ENCODE results near the gene PDPN.

Gene PDPN

DNA sequence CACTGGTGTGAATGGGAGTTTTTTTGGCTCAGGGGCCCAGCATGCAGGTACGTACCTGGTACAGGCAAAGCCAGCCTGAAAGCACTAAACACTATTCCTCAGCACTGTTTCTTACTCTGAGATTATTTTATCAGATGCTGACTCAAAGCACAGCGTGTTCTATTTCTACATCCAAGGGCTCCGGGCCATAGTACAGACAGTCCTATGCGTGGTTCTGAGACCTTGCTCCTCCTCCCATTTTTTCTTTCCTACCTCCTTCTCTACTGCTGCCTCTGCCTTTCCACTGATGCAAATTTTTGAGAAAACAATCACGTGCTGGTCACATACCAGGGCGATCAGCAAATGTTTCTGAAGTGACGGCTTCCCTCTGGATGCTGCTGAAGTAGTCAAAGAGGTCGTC lies 36.3 kb downstream of the PDPN start:
- no peak for DNase-seq

DNA sequence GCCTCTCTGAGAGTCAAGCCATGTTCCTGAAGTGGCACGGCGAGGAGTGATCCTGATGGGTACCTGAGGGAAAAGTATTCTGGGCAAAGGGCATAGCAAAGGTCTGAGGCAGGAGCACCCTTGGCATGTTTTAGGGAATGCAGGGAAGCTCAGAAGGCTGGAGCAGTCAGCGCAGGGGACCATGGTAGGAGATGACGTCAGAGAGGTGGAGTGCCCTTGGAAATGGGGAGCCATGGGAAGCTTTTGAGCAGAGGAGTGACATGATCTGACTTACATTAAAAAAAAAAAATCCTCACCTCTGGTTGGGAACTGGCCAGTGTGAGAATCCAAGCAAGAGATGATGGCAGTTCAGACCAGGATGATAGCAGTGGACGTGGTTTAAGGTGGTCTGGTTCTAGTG lies 37.2 kb downstream of the PDPN start:
- no peak for DNase-seq

DNA sequence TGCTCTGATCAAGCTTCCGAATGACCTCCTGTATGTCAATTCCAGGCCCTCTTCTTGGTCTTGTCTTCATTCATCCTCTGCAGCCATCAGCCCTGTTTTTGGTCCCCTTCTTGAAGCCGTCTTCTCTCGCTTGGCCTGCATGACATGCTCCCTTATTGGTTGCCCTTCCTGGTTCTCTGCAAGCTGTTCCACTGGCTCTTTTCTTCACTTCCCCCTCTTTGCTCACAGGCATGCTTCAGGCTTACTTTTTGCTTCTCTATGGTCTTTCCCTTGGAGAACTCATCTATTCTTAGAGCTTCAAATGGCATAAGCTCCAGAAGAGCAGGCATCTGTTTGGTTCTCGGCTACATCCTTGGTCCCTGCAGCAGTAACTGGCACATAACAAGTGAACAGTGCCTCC lies 38.8 kb downstream of the PDPN start:
- DNase-seq, result no peak

DNA sequence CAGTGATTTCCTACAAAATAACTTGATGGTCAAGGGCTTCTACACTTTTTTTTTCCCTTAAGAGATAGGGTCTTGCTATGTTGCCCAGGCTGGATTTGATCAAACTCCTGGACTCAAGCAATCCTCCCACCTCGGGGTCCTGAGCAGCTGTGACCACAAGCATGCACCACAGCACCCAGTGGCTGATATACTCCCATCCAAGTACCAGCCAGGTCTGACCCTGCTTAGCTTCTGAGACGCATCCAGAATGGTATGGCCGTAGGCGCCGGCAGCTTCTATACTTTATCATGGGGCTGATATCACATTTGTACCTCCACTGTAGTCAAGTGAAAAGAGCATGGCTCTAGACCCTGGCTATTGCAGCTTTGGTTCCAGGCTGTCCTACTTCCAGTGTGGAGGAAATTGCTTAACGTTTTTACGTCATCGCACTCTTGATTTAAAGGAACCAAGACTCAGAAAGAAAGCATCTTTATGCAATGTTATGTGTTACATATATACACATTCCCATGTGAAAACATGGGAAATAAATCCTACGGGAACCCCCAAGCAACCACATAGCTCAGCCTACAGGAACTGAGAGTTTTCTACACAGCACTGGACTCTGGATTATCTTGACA lies 39.5 kb downstream of the PDPN start:
- no peak for DNase-seq

DNA sequence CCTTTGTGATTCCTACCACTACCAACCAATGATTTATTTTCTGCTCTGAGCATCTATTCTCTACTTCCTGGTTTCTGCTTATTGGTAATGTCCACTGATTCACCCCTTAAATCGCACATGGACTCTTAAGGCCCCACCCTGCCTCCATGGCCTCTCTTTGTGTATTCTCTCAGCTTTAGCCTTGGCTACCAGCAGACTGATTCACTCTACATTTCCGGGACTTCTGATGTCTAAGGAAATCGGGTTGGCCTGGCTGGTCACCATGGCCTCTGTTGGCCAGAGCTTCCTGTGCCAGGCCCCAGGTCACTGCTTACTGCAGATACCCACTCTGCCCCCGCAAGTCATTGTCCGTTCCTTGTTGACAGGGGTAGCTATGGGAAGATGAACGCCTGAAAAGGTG lies 40.9 kb downstream of the PDPN start:
- no peak for DNase-seq

DNA sequence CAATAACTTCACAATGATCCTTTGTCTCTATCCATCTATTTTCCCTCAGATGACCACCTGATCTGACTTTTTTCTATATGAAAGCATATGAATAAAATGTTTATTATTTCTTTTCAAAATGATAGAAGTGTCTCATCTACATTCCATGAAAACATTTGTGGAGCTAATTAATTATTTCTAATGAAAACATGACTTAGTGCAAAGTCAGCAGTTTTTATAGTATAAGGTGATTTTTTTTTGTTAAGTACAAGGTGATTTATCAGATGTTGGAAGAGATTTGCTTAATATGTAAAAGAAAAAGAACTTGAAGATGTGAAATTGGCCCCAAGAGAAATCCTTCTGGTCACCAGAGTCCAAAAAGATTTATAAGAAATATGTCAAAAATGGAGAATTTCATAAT lies 43.5 kb downstream of the PDPN start:
- no peak for DNase-seq

DNA sequence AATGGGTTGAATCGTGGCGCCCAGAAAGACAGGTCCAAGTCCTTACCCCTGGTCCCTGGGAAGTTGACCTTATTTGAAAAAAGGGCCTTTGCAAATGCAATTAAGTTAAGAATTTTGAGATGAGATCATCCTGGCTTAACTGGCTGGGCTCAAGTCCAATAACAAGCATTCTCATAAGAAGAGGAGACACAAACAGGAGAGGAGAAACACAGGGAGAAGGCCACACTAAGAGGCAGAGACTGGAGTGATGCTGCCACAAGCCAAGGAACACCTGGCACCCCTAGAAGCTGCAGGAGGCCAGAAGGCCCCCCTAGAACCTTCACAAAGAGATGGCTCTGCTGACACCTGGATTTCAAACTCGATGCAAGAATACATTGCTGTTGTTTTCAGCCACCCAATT lies 44.6 kb downstream of the PDPN start:
- no peak for DNase-seq

DNA sequence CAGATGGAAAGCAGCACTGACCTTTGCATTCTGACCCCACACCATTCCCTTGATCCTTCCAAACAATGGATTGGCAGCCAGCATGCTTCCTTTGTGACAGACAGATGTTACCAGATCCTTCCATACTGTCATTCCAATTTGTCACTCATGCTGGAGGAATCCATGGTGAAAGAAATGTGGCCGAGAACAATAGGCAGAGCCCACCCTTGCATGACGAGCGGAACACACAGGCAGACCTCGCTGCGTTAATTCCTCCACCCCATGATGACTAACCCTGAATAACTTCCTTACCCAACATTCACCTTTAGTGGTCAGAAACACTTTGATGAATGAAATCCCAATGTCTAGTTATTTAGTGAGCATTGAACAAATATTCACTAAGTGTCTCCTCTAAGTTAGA lies 45.1 kb downstream of the PDPN start:
- no peak for DNase-seq

DNA sequence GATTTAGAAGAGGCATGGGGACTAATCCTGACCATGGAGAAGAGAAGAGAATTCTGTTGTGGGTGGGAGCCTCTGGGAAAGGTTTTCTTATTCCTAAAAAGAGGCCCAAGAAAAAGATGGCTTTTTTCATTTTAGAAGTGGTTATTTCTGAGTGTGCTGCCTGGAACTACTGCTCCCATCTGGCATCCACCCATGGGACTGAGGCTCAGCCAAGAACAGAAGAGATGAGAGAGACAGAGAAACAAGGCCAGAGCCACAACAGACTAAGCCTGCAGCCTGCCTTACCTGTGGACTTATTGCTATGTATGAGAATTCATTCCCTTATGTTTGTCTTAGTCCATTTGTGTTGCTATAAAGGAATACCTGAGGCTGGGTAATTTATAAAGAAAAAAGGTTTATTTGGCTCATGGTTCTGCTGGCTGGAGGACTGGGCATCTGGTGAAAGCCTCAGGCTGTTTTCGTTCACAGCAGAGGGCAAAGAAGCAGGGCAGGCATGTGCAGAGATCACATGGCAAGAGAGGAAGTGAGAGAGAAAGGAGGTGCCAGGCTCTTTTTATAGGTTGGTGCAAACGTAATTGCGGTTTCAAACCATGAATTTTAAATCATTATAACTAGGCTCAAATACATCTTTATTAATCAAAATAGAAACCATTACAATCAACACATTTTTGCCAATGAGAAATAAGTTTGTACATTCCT lies 58.8 kb downstream of the PDPN start:
- no peak for DNase-seq

DNA sequence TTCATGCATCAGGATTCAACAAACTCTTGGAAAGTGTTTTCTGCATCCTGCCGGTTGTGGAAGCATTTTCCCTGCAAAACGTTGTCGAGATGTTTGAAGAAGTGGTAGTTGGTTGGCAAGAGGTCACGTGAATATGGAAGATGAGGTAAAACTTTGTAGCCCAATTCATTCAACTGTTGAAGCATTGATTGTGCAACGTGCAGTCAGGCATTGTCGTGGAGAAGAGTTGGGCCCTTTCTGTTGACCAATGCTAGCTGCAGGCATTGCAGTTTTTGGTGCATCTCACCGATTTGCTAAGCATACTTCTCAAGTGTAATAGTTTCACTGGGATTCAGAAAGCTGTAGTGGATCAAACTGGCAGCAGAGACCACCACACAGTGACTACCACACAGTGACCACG lies 59.4 kb downstream of the PDPN start:
- DNase-seq, result no peak

DNA sequence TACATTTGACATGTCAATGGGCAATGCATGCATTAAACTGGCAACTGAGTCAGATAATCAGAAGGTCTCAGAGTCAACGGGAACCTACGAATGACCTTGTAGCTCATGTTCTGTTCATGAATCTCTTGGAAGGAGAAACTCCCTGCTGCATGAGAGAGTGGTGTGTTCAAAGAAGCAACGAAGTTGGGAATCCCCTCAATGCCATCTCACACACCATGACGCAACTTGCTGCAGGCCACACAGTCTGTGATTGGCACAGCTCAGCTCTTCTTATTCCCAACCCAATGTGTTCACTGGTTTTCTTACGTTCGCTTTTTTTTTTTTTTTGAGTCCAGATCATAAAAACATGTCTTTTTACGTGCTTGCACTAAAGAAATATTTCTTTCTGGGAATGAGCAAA lies 62.9 kb downstream of the PDPN start:
- DNase-seq, result no peak

DNA sequence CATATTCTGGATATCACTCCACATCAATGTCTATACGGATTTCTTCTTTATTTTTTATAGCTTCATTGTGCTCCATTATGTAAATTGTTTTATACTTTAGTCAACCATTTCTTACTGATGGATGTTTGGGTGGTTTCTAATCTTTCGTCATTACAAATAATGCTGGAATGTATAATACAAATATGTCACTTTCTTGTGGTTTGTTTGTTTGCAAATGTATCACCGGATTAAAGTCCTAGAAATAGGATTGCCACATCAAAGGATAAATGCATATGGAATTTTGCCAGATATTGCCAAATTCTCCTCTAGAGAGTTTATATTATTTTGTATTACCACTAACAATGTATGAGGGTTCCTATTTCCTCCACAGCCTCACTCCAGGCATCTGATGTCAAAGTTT lies 67.6 kb downstream of the PDPN start:
- no peak for DNase-seq

DNA sequence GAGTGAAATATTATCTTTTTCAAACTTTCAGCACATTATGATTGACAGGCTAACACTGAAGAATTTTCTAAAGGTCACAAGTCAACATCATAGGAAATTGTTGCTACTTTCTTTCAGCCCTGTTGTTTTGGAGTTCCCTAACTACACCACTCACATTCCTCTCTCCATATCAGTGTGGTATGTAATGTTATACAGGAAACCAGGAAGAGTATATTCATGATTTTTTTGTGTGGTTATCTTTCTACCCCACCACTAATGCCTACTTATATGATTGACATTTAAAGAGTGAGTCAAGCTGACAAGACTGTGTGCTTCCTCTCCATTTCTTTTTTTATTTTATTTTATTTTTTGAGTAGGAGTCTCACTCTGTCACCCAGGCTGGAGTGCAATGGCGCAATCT lies 68.6 kb downstream of the PDPN start:
- no peak for DNase-seq

DNA sequence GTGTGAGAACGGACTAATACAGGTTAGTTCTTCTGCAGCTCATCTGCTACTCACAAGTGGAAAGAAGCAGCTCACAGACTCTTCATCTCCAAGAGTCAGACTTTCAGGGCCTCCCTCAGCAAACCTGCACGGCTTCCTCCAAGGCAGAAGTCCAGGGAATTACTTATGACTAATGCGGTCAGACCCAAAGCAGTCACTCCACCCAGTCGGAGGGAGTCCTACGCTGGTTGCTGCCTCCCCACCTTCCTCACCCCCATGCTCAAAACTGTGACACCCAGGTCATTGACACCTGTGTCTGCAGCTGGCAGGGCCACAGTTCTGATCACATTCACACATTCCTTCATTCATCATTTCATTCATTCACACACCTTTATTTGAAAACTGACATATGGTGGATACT lies 77.9 kb downstream of the PDPN start:
- DNase-seq, result no peak

DNA sequence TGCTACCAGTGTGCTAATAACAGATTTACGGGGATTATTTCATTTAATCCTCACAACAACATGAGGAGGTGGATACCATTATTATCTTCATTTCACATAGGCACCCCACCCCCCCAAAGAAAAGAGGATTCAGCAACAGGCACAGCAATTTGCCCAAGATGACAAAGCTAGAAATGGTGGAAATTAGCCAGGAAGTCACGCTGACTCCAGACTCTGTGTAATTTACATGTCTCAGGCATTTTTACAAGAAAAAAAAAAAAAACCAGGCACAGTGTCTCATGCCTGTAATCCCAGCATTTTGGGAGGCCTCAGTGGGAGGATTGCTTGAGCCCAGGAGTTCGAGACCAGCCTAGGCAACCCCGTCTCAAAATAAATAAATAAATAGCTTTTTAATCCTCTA lies 78.9 kb downstream of the PDPN start:
- DNase-seq, result no peak

DNA sequence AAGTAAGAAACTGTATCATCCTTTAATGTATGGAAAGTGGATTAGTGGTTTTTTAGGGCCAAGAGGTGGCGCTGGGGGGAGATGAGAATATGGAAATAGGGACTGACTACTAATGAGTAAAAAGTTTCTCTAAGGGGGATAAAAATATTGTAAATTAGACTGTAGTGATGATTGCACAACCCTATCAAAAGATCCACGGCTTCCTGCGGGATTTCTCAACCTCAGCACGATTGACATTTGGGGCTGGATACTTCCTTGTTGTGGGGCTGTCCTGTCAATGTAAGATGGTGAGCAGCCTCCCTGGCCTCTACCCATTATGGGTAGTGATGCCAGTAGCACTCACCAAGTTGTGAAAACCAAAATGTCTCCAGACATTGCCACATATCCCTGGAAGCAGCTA lies 80.3 kb downstream of the PDPN start:
- no peak for DNase-seq

DNA sequence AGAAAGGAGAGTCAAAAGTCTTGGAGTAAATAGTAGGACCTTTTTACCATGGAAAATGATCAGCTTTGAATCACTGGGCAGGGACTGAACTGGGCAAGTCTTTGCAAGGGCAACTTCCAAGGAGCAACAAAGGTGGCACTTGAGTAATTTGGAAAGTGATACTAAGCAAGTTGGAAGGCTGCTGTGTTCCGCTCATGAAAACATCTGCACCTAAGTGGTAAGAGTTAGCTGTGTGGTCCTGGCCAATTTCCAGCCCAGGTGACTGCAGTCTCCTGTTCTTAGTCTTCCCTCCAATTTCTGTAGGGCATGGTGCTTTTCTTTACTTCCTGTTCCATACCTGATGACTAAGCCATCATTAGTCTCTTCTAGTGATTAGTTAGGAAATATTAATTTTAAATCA lies 80.8 kb downstream of the PDPN start:
- no peak for DNase-seq

DNA sequence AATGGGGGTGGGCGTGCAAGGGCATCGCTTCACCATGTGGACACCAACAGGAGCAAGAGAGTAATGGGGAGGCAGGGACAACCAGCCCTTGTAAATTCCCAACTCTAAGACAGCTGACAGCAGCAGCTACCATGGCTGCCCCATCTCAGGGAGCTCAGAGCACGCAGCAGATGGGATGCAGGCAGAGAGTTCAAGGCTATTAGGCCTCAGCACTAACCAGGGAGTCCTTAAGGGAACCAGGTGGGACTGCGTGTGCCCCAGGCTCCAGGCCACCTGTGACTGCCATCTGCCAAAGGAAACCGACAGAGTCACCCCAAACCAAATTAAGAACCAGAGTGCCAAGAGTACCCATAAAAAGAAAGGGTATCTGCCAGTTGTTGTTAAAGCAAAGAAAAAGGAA lies 82.7 kb downstream of the PDPN start:
- DNase-seq, result no peak
